Ureter (tissue), 1 donor: Measurements from ENCODE around the gene TMEM33. TPM values are rescaled to one million over a fixed set of nuclear protein-coding genes. Genes with fewer than 3 reads are reported as not detected.

Experiments used
- DNase-seq: peaks from one replicate; pipeline ENCODE4 v3.0.0-alpha.2; 2020; ENCODE audit warnings: low spot score
- total RNA-seq: library from RNA; stranded (reverse); gene quantifications from one replicate; pipeline ENCODE4 v1.2.4, GENCODE V29; 2023
- donor health status: DM: yes; HTN: yes; CAD: no.

TMEM33 gene
- total RNA-seq, 1 donor from 2014 or later: 69.5 TPM

- no peak for DNase-seq
Measured at GRCh38 chr4:41994461-41994985, 59.3 kb downstream of the TMEM33 start.

- no peak for DNase-seq
Measured at GRCh38 chr4:41998019-41998418, 62.8 kb downstream of the TMEM33 start.

- DNase-seq: no peak
Measured at GRCh38 chr4:41999321-41999720, 64.1 kb downstream of the TMEM33 start.

GRCh38 chr4:42008011-42008786 is 73.0 kb downstream of the TMEM33 start:
- DNase-seq: no peak

Other genes with a start within 250 kb of the TMEM33 start
- gene PHOX2B, start 186.7 kb upstream of the TMEM33 start, total RNA-seq: not detected
- 0.36 TPM for gene DCAF4L1, start 46.3 kb downstream of the TMEM33 start, total RNA-seq
- 61.3 TPM for gene SLC30A9, start 55.1 kb downstream of the TMEM33 start, total RNA-seq
- 0.18 TPM for gene BEND4, start 217.2 kb downstream of the TMEM33 start, total RNA-seq